B cell (primary cell): Measurements from ENCODE around the gene FMNL1. TPM values are rescaled to one million over a fixed set of nuclear protein-coding genes. Genes with fewer than 3 reads are reported as not detected.

Experiments
- ATAC-seq: fragments of 200-7000 bp; cut with Tn5 transposase; one replicate; pipeline ENCODE4 v1.10.0; 2021; ENCODE audit warnings: low read depth, mild to moderate bottlenecking, moderate number of reproducible peaks, moderate library complexity
- CTCF ChIA-PET: fragments of 350-600 bp; sonication (Branson Sonifier 250); formaldehyde crosslinking; loops from one replicate; lab custom pipeline; 2021; ENCODE audit warnings: antibody characterized with exemption, inconsistent platforms; lab: Charles Lee
- POLR2A ChIA-PET: fragments of 350-600 bp; sonication (Branson Sonifier 250); formaldehyde crosslinking; loops from one replicate; lab custom pipeline; 2021; ENCODE audit warnings: antibody characterized with exemption; lab: Charles Lee
- DNase-seq: peaks from one replicate; pipeline ENCODE4 v3.0.0; 2013
- H2AFZ ChIP-seq: 2 replicates; pipeline ENCODE4 v1.6.1; 2012; ENCODE audit warnings: mild to moderate bottlenecking, low read depth, low read length; ENCODE audit not compliant: insufficient read depth, poor library complexity, severe bottlenecking
- H3K27ac ChIP-seq, 2 donors: 1 replicate in 1 of 2; 2 replicates in 1 of 2; pipeline ENCODE4 v1.5.1; 2012 to 2013; ENCODE audit warnings: low read length in 2 of 2, mild to moderate bottlenecking in 2 of 2, moderate library complexity in 1 of 2
- H3K27me3 ChIP-seq, 4 experiments: fragments of 200-600 bp in 1 of 4; sonication (generic) in 1 of 4; replicated peaks in 1 of 4; 1 replicate in 2 of 4; 2 replicates in 2 of 4; pipeline versions ENCODE4 v1.6.1 to v1.7.0; 2013 to 2016; ENCODE audit warnings: low read length in 3 of 4, mild to moderate bottlenecking in 2 of 4, mixed read lengths in 1 of 4, moderate library complexity in 1 of 4; ENCODE audit not compliant: insufficient read depth in 4 of 4, control insufficient read depth in 3 of 4; ENCODE audit errors: control extremely low read depth in 1 of 4
- H3K36me3 ChIP-seq, 2 experiments: replicated peaks in 1 of 2; 1 replicate in 1 of 2; 2 replicates in 1 of 2; pipeline versions ENCODE4 v1.6.1 to v1.7.1; 2013; ENCODE audit warnings: low read length in 1 of 2; ENCODE audit not compliant: insufficient read depth in 2 of 2, control insufficient read depth in 1 of 2; ENCODE audit errors: control extremely low read depth in 1 of 2, extremely low read depth in 1 of 2
- H3K4me1 ChIP-seq, 2 donors: fragments of 200-600 bp in 1 of 2; sonication (generic) in 1 of 2; 1 replicate in 1 of 2; 2 replicates in 1 of 2; pipeline versions ENCODE4 v1.5.1 to v1.6.1; 2013 to 2017; ENCODE audit warnings: low read length in 2 of 2; ENCODE audit not compliant: control insufficient read depth in 2 of 2, insufficient read depth in 2 of 2
- H3K4me2 ChIP-seq: replicated peaks from 2 replicates; pipeline ENCODE3; 2012; ENCODE audit warnings: mild to moderate bottlenecking, low read depth, low read length; ENCODE audit not compliant: poor library complexity, severe bottlenecking
- H3K4me3 ChIP-seq, 5 experiments: fragments of 200-600 bp in 1 of 5; sonication (generic) in 1 of 5; 1 replicate in 3 of 5; 2 replicates in 2 of 5; pipeline versions ENCODE4 v1.5.1 to v1.7.0; 2011 to 2016; ENCODE audit warnings: low read length in 4 of 5, mild to moderate bottlenecking in 4 of 5, low read depth in 2 of 5, control low read depth in 1 of 5, moderate library complexity in 1 of 5; ENCODE audit not compliant: insufficient read depth in 1 of 5; ENCODE audit errors: control extremely low read depth in 1 of 5, extremely low read depth in 1 of 5
- H3K79me2 ChIP-seq: fragments of 200-600 bp; sonication (generic); one replicate; pipeline ENCODE4 v1.6.0; 2016; ENCODE audit warnings: low read length; ENCODE audit not compliant: control insufficient read depth, insufficient read depth
- H3K9ac ChIP-seq: fragments of 200-600 bp; sonication (generic); 2 replicates; pipeline ENCODE4 v1.6.1; 2017; ENCODE audit warnings: mild to moderate bottlenecking, low read length, moderate library complexity
- H3K9me3 ChIP-seq, 3 donors: one replicate each; pipeline versions ENCODE4 v1.6.1 to v1.7.1; 2013; ENCODE audit warnings: low read length in 2 of 3; ENCODE audit not compliant: control insufficient read depth in 2 of 3, insufficient read depth in 1 of 3; ENCODE audit errors: control extremely low read depth in 1 of 3
- H4K20me1 ChIP-seq: 2 replicates; pipeline ENCODE4 v1.6.0; 2012; ENCODE audit warnings: mild to moderate bottlenecking, low read length; ENCODE audit not compliant: insufficient read depth, control insufficient read depth, poor library complexity, severe bottlenecking
- H3K27ac Mint-ChIP-seq: one replicate; pipeline ENCODE4 v1.8.0; 2021; ENCODE audit warnings: mixed read lengths
- H3K27me3 Mint-ChIP-seq: one replicate; pipeline ENCODE4 v1.8.0; 2021; ENCODE audit warnings: mixed read lengths
- H3K4me1 Mint-ChIP-seq: one replicate; pipeline ENCODE4 v1.8.0; 2021; ENCODE audit warnings: mixed read lengths
- H3K4me3 Mint-ChIP-seq: one replicate; pipeline ENCODE4 v1.8.0; 2021; ENCODE audit warnings: mixed read lengths
- H3K9me3 Mint-ChIP-seq: one replicate; pipeline ENCODE4 v1.8.0; 2022; ENCODE audit warnings: mixed read lengths; ENCODE audit not compliant: insufficient read depth
- CTCF ChIP-seq: fragments of 200-600 bp; IDR thresholded peaks from one replicate; pipeline ENCODE4 v1.8.0; 2022; ENCODE audit warnings: antibody characterized with exemption, mild to moderate bottlenecking
- EZH2 ChIP-seq: IDR thresholded peaks from 2 replicates; pipeline ENCODE4 v1.6.1; 2012; ENCODE audit warnings: borderline replicate concordance, low read depth, mild to moderate bottlenecking, moderate library complexity, low read length; ENCODE audit not compliant: insufficient read depth, poor library complexity, severe bottlenecking
- WGBS: methylation state at CpG from one replicate; pipeline ENCODE4 v1.1.5; 2013; ENCODE audit warnings: missing lambda C conversion rate; ENCODE audit not compliant: insufficient coverage; 5-methylcytosine and 5-hydroxymethylcytosine counted together
- intact Hi-C: fragments of 100-400 bp; cut with micrococcal nuclease; formaldehyde crosslinking; loops from one replicate; pipeline ENCODE4 v1.10.0; 2022
- polyA plus RNA-seq: library from polyadenylated mRNA; depleted of rRNA; stranded (reverse); fragments of >200 nt; gene quantifications from 2 replicates; pipeline ENCODE4 v1.2.3, GENCODE V29; 2012
- total RNA-seq, 2 donors: library from RNA; stranded (reverse); fragments of 120-200 nt in 1 of 2; gene quantifications; 1 replicate in 1 of 2; 2 replicates in 1 of 2; pipeline versions ENCODE4 v1.2.3 to v1.2.4, GENCODE V29; 2013 to 2022

FMNL1 gene
- total and polyA plus RNA-seq, 2 donors (not counting 1 experiment from before 2014, with no cell fraction given), result 386 to 663 TPM

GRCh38 chr17:45247429-45248131 is 25.9 kb downstream of the FMNL1 start:
- Mint-ChIP-seq H3K4me1 (peaks cover 34% of the 10 kb centered on the region), H3K27me3 (no peaks in the 10 kb centered on the region), H3K27ac (peak overlapping the region; percentile 96), H3K4me3 (peak overlapping the region; percentile 92), H3K9me3 (no peaks in the 10 kb centered on the region)
- Histone ChIP-seq H3K4me2 (peak overlapping the region; percentile 86), H4K20me1 (peaks cover 47% of the 10 kb centered on the region), H2AFZ (peak overlapping the region; percentile 75), H3K4me1 (peaks cover 20 to 22% of the 10 kb centered on the region in 2 donors), H3K27ac (peak overlapping the region; percentile 82 to 92), H3K9ac (peak overlapping the region; percentile 89), H3K36me3 (peaks cover 0 to 66% of the 10 kb centered on the region in 2 experiments), H3K27me3 (no peaks in the 10 kb centered on the region), H3K4me3 (peak overlapping the region; percentile 2 to 81 (median 78)), H3K79me2 (peaks cover 19% of the 10 kb centered on the region), H3K9me3 (no peaks in the 10 kb centered on the region)
- ChIA-PET CTCF (interaction anchor here (0.9 to 24.6 kb wide), 12 partner anchors 12 to 138 kb away, joined by 3 to 737 read pairs (median 8); partner anchors contain the start of genes ACBD4, FMNL1 and HEXIM1), POLR2A (interaction anchor here (0.7 to 4.6 kb wide), 16 partner anchors 13 to 153 kb away, joined by 3 to 39 read pairs (median 4); partner anchors contain the start of genes FMNL1, HEXIM1, MAP3K14 and SPATA32)
- ATAC-seq (peak; percentile 88), DNase-seq (peak; percentile 97)
- intact Hi-C loops, result loop anchor here (1.0 to 2.0 kb wide), 7 partner anchors 13 to 99 kb away; partner anchors contain the start of genes HEXIM1, MAP3K14 and SPATA32
- no peak for TF ChIP-seq CTCF
- TF ChIP-seq EZH2, result no peak
- 1% methylated on average over 57 of the region's 61 CpGs for WGBS
